HG03439 (cell line): ENCODE measurements around the gene PDE6B.

Experiments used
- ATAC-seq: cut with Tn5 transposase; IDR thresholded peaks from one replicate; pipeline ENCODE4 v1.9.1; 2021; ENCODE audit warnings: mild to moderate bottlenecking, moderate library complexity; ENCODE audit not compliant: unreplicated experiment

Gene PDE6B

GRCh38 chr4:655464-656151 is 30.2 kb downstream of the PDE6B start:
- no peak for ATAC-seq

GRCh38 chr4:656436-657337 is 31.3 kb downstream of the PDE6B start:
- no peak for ATAC-seq

GRCh38 chr4:657338-657833 is 32.0 kb downstream of the PDE6B start:
- no peak for ATAC-seq

- ATAC-seq = no peak
Observed at GRCh38 chr4:657834-658667, 32.7 kb downstream of the PDE6B start.

- ATAC-seq = no peak
Observed at GRCh38 chr4:658681-659667, 33.6 kb downstream of the PDE6B start.

- no peak for ATAC-seq
Observed at GRCh38 chr4:659851-660250, 34.5 kb downstream of the PDE6B start.

GRCh38 chr4:660401-660800 is 35.0 kb downstream of the PDE6B start:
- ATAC-seq = no peak

- ATAC-seq = no peak
Observed at GRCh38 chr4:661231-661630, 35.9 kb downstream of the PDE6B start.

GRCh38 chr4:661881-662761 is 36.7 kb downstream of the PDE6B start:
- ATAC-seq = no peak

GRCh38 chr4:663046-663437 is 37.7 kb downstream of the PDE6B start:
- ATAC-seq = no peak

- no peak for ATAC-seq
Observed at GRCh38 chr4:663438-664428, 38.4 kb downstream of the PDE6B start.

- ATAC-seq = no peak
Observed at GRCh38 chr4:664713-665231, 39.4 kb downstream of the PDE6B start.

- ATAC-seq = no peak
Observed at GRCh38 chr4:665381-665750, 40.0 kb downstream of the PDE6B start.

- ATAC-seq = no peak
Observed at GRCh38 chr4:665751-666435, 40.5 kb downstream of the PDE6B start.

GRCh38 chr4:666436-666810 is 41.0 kb downstream of the PDE6B start:
- no peak for ATAC-seq

- ATAC-seq = no peak
Observed at GRCh38 chr4:666822-667544, 41.6 kb downstream of the PDE6B start.
